ENCODE measurements around the gene CORO2A. TPM values are rescaled to one million over a fixed set of nuclear protein-coding genes. Genes with fewer than 3 reads are reported as not detected.

CORO2A gene
- total and polyA plus RNA-seq, 2 of the 8 experiments (the other 6 are each of a cell fraction or from before 2014, with no cell fraction given): 13.7 to 27.9 TPM

DNA sequence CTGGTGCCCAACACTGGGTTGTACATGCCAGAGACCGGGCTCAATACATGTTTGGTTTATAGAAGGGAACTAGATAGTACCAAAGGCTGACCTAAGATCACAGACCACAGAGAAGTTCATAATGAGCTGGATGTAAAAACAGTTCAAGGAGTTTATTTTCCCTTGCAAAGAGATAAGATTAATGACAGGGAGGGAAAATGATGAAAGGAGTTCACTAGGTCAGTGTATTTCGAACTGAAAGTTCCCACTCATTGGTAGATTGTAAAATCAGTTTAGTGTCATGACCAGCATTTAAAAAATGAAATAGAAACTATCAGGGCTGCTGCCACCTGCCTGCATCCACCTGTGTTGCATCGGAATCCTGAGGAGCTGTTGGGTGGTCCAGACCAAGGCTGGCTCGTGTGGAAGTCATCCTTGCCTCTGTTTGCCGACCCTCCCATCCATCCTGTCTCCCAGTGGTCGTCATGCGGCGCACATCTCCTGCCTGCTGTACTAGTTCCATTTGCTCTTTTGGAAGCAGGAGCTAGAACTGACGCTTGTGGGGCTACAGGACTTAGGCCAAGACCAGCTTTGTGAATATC is 41.9 kb upstream of the CORO2A start:
- no peak overlapping the region for H3K4me3 ChIP-seq (ENCODE audit: extremely low read depth in 1 of 4, insufficient read depth in 2 of 4, low read depth in 3 of 4, low read length in 4 of 4)
- no peak overlapping the region for H3K27ac ChIP-seq (ENCODE audit: low read depth, low read length)
- no peaks in the 10 kb centered on the region for H3K9me3 ChIP-seq (ENCODE audit: insufficient read depth in 2 of 2, low read depth in 1 of 2, low read length in 1 of 2)
- ChIA-PET CTCF (ENCODE audit: partially characterized antibody) (interaction anchor here (0.9 to 6.3 kb wide), 19 partner anchors 8 to 189 kb away, joined by 3 to 45 read pairs (median 4); partner anchors contain the start of gene TBC1D2), POLR2A (ENCODE audit: partially characterized antibody) (interaction anchor here (0.7 to 1.7 kb wide), 6 partner anchors 8 to 21 kb away, joined by 3 to 5 read pairs (median 4); partner anchors contain the start of gene TBC1D2)
- H3K27me3 ChIP-seq (replicated peaks in 1 of 4; ENCODE audit: control insufficient read depth in 3 of 4, extremely low read depth in 1 of 4, insufficient read depth in 3 of 4, low read length in 3 of 4): no peaks in the 10 kb centered on the region
- no peak overlapping the region for H4K91ac ChIP-seq (replicated peaks; ENCODE audit: insufficient read length, low read length)
- H3K18ac ChIP-seq (ENCODE audit: extremely low read depth, low read length): no peak overlapping the region
- no peak overlapping the region for H2AK5ac ChIP-seq (ENCODE audit: low read depth, low read length)
- no peak overlapping the region for H3K23ac ChIP-seq (ENCODE audit: insufficient read length)
- no peaks in the 10 kb centered on the region for H4K20me1 ChIP-seq (replicated peaks in 1 of 2; ENCODE audit: control insufficient read depth in 1 of 2, insufficient read depth in 2 of 2, low read length in 2 of 2)
- no peaks in the 10 kb centered on the region for H3K23me2 ChIP-seq (ENCODE audit: low read depth, low read length)
- H2BK120ac ChIP-seq (replicated peaks; ENCODE audit: low read depth, low read length): no peak overlapping the region
- no peak overlapping the region for H3K4ac ChIP-seq (replicated peaks; ENCODE audit: insufficient read length, low read depth, low read length)
- no peak overlapping the region for H2AFZ ChIP-seq (ENCODE audit: low read length)
- no peak overlapping the region; the same call in 1 of the 2 replicates for H2BK12ac ChIP-seq (ENCODE audit: low read depth, low read length)
- H3K36me3 ChIP-seq (ENCODE audit: control insufficient read depth in 2 of 4, insufficient read depth in 4 of 4, low read length in 3 of 4): peaks cover 0 to 4% (median 0%) of the 10 kb centered on the region in 4 experiments; a peak in 1 of 8 replicates
- H3K79me1 ChIP-seq (ENCODE audit: low read depth, low read length): no peaks in the 10 kb centered on the region
- no peaks in the 10 kb centered on the region for H3K4me1 ChIP-seq (replicated peaks in 1 of 4; ENCODE audit: control insufficient read depth in 3 of 4, insufficient read depth in 4 of 4, low read length in 3 of 4)
- H3K9ac ChIP-seq (replicated peaks in 1 of 4; ENCODE audit: extremely low read depth in 1 of 4, low read depth in 3 of 4, low read length in 3 of 4): no peak overlapping the region
- H4K5ac ChIP-seq (ENCODE audit: insufficient read length, low read depth, low read length): no peak overlapping the region
- H3K14ac ChIP-seq (ENCODE audit: insufficient read length): no peak overlapping the region
- no peak for FAIRE-seq
- no peak overlapping the region for H3K56ac ChIP-seq (replicated peaks; ENCODE audit: insufficient read length, low read depth, low read length)
- DNase-seq (ENCODE audit: low read depth in 1 of 2, low spot score in 2 of 2): no peak
- no peak overlapping the region for H4K8ac ChIP-seq (ENCODE audit: extremely low read depth, insufficient read depth, low read length)
- no peak overlapping the region for H2BK20ac ChIP-seq (ENCODE audit: low read length)
- H2BK15ac ChIP-seq (ENCODE audit: low read length): no peak overlapping the region
- H3K79me2 ChIP-seq (ENCODE audit: control insufficient read depth in 1 of 2, insufficient read depth in 2 of 2, low read length in 2 of 2): no peaks in the 10 kb centered on the region
- H3K4me2 ChIP-seq (ENCODE audit: insufficient read depth in 1 of 2, low read depth in 2 of 2, low read length in 2 of 2): no peak overlapping the region
- H2BK5ac ChIP-seq (ENCODE audit: low read depth, low read length): no peak overlapping the region
- WGBS, 2 experiments (ENCODE audit: extremely low coverage in 1 of 2, insufficient coverage in 1 of 2, insufficient read length in 1 of 2, insufficient replicate concordance in 2 of 2, low coverage in 1 of 2, low lambda C conversion rate in 2 of 2, missing lambda C conversion rate in 1 of 2): 83% methylated on average over 9 of the region's 9 CpGs; no CpG with 5 or more reads in 1 of the 2 experiments
- no peak for TF ChIP-seq SRF (IDR thresholded peaks at IDR 0.05; ENCODE audit: low read depth, low read length)
